Measurements from ENCODE around the gene DCLK3. TPM values are rescaled to one million over a fixed set of nuclear protein-coding genes. Genes with fewer than 3 reads are reported as not detected.

Gene DCLK3
- total RNA-seq, 2 donors from 2014 or later = 2.1 to 3.9 TPM

DNA sequence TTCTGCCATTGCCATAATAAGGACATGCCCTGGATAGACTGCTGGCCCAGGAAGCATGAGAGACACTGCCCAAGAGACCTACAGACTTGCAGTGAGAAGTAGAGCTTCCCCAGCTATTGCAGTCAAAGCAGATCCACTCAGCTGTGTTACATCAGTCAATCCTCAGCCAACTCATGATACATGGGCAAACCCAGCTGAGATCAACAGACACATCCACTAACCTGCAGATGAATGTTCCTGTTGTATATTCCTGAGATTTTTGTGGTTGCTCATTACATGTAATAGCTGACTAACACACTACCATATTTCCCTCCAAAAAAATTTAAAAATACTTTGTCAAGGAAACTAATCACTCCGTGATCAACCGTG, 68.6 kb downstream of the DCLK3 start:
- peaks cover 13% of the 10 kb centered on the region for H3K9me3 ChIP-seq (ENCODE audit: control insufficient read depth, low read length)
- Mint-ChIP-seq H3K4me3 (no peak overlapping the region), H3K27ac (no peak overlapping the region), H3K4me1 (no peaks in the 10 kb centered on the region), H3K9me3 (peaks cover 11% of the 10 kb centered on the region), H3K36me3 (ENCODE audit: low read depth) (no peaks in the 10 kb centered on the region), H3K27me3 (ENCODE audit: insufficient read depth) (no peaks in the 10 kb centered on the region)
- 94 to 100% methylated on average over 1 to 2 of the region's 2 CpGs for WGBS, 2 experiments (ENCODE audit: insufficient coverage in 1 of 2, insufficient read length in 1 of 2)
- H3K4me1 ChIP-seq (ENCODE audit: control insufficient read depth, insufficient read depth, low read length) = no peaks in the 10 kb centered on the region
- no peaks in the 10 kb centered on the region for H3K36me3 ChIP-seq (ENCODE audit: control insufficient read depth, insufficient read depth, low read length)
- no peak overlapping the region for H3K4me3 ChIP-seq (ENCODE audit: low read length)
- no peak for DNase-seq
- TF ChIP-seq, protein P1, sequence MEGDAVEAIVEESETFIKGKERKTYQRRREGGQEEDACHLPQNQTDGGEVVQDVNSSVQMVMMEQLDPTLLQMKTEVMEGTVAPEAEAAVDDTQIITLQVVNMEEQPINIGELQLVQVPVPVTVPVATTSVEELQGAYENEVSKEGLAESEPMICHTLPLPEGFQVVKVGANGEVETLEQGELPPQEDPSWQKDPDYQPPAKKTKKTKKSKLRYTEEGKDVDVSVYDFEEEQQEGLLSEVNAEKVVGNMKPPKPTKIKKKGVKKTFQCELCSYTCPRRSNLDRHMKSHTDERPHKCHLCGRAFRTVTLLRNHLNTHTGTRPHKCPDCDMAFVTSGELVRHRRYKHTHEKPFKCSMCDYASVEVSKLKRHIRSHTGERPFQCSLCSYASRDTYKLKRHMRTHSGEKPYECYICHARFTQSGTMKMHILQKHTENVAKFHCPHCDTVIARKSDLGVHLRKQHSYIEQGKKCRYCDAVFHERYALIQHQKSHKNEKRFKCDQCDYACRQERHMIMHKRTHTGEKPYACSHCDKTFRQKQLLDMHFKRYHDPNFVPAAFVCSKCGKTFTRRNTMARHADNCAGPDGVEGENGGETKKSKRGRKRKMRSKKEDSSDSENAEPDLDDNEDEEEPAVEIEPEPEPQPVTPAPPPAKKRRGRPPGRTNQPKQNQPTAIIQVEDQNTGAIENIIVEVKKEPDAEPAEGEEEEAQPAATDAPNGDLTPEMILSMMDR (conservative IDR thresholded peaks at IDR 0.05) = no peak
- H3K27ac ChIP-seq (ENCODE audit: low read depth, low read length) = no peak overlapping the region
- H3K9ac ChIP-seq (ENCODE audit: extremely low read depth, low read length, poor library complexity, severe bottlenecking) = no peak overlapping the region
- no peaks in the 10 kb centered on the region for H3K27me3 ChIP-seq (ENCODE audit: control insufficient read depth, insufficient read depth, low read length, poor library complexity, severe bottlenecking)

DNA sequence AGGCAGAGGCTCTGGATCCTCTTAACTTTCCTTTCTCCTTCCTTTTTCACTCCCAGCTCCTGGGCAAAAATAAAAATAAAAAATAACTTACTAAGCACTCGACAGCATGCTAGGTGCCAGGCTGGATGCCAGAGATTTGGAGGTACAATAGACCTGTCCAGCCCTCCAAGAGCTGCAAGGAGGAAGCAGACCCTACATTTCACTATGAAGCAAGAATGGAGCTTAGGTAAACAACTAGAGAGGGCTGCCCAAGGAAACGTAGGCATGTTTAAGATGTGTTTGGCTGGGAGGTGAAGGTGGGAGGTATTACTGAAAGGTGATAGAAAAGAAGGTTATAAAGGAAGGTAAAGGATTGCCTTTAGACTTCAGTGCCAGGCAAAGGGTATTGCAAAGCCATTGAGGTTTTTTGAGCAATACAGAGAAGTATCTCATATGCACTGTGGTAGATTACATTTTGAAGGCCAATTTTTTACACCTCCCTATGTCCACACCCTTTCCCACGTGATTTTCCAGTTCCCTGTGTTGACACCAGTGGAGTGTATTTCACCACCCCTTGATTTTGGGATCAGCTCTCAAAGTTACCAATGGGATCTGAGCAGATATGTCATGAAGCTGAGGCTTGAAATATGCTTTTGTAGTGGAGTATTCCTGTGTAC, 69.1 kb downstream of the DCLK3 start:
- Histone ChIP-seq H3K27me3 (ENCODE audit: control insufficient read depth, insufficient read depth, low read length, poor library complexity, severe bottlenecking) (no peaks in the 10 kb centered on the region), H3K36me3 (ENCODE audit: control insufficient read depth, insufficient read depth, low read length) (no peaks in the 10 kb centered on the region), H3K4me3 (ENCODE audit: low read length) (no peak overlapping the region), H3K4me1 (ENCODE audit: control insufficient read depth, insufficient read depth, low read length) (no peaks in the 10 kb centered on the region), H3K9ac (ENCODE audit: extremely low read depth, low read length, poor library complexity, severe bottlenecking) (no peak overlapping the region), H3K27ac (ENCODE audit: low read depth, low read length) (no peak overlapping the region), H3K9me3 (ENCODE audit: control insufficient read depth, low read length) (peaks cover 13% of the 10 kb centered on the region)
- TF ChIP-seq, protein P1 (conservative IDR thresholded peaks at IDR 0.05) = no peak
- no peaks in the 10 kb centered on the region for H3K36me3 Mint-ChIP-seq (ENCODE audit: low read depth)
- H3K4me3 Mint-ChIP-seq = no peak overlapping the region
- H3K9me3 Mint-ChIP-seq = peaks cover 11% of the 10 kb centered on the region
- 88 to 90% methylated on average over 2 to 3 of the region's 3 CpGs for WGBS, 2 experiments (ENCODE audit: insufficient coverage in 1 of 2, insufficient read length in 1 of 2)
- no peak for DNase-seq
- no peaks in the 10 kb centered on the region for H3K4me1 Mint-ChIP-seq
- H3K27me3 Mint-ChIP-seq (ENCODE audit: insufficient read depth) = no peaks in the 10 kb centered on the region
- H3K27ac Mint-ChIP-seq = no peak overlapping the region

GRCh38 chr3:36693670-36694069, 70.7 kb downstream of the DCLK3 start:
- TF ChIP-seq, protein P1 (conservative IDR thresholded peaks at IDR 0.05) = no peak

More at GRCh38 chr3:36693670-36694069, 70.7 kb downstream of the DCLK3 start:
- Histone ChIP-seq H3K9me3 (ENCODE audit: control insufficient read depth, low read length) (peaks cover 13% of the 10 kb centered on the region), H3K36me3 (ENCODE audit: control insufficient read depth, insufficient read depth, low read length) (no peaks in the 10 kb centered on the region), H3K4me1 (ENCODE audit: control insufficient read depth, insufficient read depth, low read length) (no peaks in the 10 kb centered on the region), H3K4me3 (ENCODE audit: low read length) (no peak overlapping the region), H3K9ac (ENCODE audit: extremely low read depth, low read length, poor library complexity, severe bottlenecking) (no peak overlapping the region), H3K27me3 (ENCODE audit: control insufficient read depth, insufficient read depth, low read length, poor library complexity, severe bottlenecking) (no peaks in the 10 kb centered on the region), H3K27ac (ENCODE audit: low read depth, low read length) (no peak overlapping the region)
- Mint-ChIP-seq H3K36me3 (ENCODE audit: low read depth) (no peaks in the 10 kb centered on the region), H3K4me3 (no peak overlapping the region), H3K27me3 (ENCODE audit: insufficient read depth) (no peaks in the 10 kb centered on the region), H3K27ac (no peak overlapping the region), H3K9me3 (peaks cover 11% of the 10 kb centered on the region), H3K4me1 (peaks cover 1% of the 10 kb centered on the region)
- WGBS, 2 experiments (ENCODE audit: insufficient coverage in 1 of 2, insufficient read length in 1 of 2) = 91% methylated on average over 4 of the region's 4 CpGs; no CpG with 5 or more reads in 1 of the 2 experiments
- DNase-seq = no peak

Data from endodermal cell (in vitro differentiated cells).